DND-41 (cell line): ENCODE data around the gene PUSL1.

Experiments used
- ATAC-seq: fragments of 200-7000 bp; cut with Tn5 transposase; 3 replicates; pipeline ENCODE4 v1.9.1; 2021; ENCODE audit warnings: low read depth; ENCODE audit not compliant: insufficient read depth
- DNase-seq: peaks from one replicate; pipeline ENCODE4 v3.0.0-alpha.2; 2020
- H2AFZ ChIP-seq: 2 replicates; pipeline ENCODE4 v1.6.0; 2012; ENCODE audit warnings: low read depth, low read length
- H3K27ac ChIP-seq: 2 replicates; pipeline ENCODE4 v1.5.1; 2012; ENCODE audit warnings: low read length, inconsistent platforms
- H3K27me3 ChIP-seq: fragments of 200-600 bp; sonication (generic); 2 replicates; pipeline ENCODE4 v1.6.0; 2012; ENCODE audit warnings: low read length, mild to moderate bottlenecking, inconsistent platforms; ENCODE audit not compliant: insufficient read depth, poor library complexity
- H3K36me3 ChIP-seq: 2 replicates; pipeline ENCODE4 v1.5.1; 2012; ENCODE audit warnings: low read length, inconsistent platforms; ENCODE audit not compliant: insufficient read depth
- H3K4me1 ChIP-seq: 2 replicates; pipeline ENCODE4 v1.5.1; 2012; ENCODE audit warnings: mild to moderate bottlenecking, low read length; ENCODE audit not compliant: insufficient read depth
- H3K4me2 ChIP-seq: 2 replicates; pipeline ENCODE4 v1.6.0; 2012; ENCODE audit warnings: mild to moderate bottlenecking, moderate library complexity, low read length, inconsistent platforms; ENCODE audit not compliant: insufficient read depth
- H3K4me3 ChIP-seq, 2 experiments: fragments of 200-600 bp in 1 of 2; shearing (Covaris generic) in 1 of 2; 2 replicates each; pipeline ENCODE4 v1.5.1; 2012 to 2016; ENCODE audit warnings: inconsistent platforms in 2 of 2, low read length in 2 of 2, mild to moderate bottlenecking in 2 of 2, low read depth in 1 of 2, moderate library complexity in 1 of 2
- H3K79me2 ChIP-seq: 2 replicates; pipeline ENCODE4 v1.6.0; 2012; ENCODE audit warnings: low read length, inconsistent platforms; ENCODE audit not compliant: insufficient read depth
- H3K9ac ChIP-seq: 2 replicates; pipeline ENCODE4 v1.6.0; 2012; ENCODE audit warnings: low read depth, mild to moderate bottlenecking, inconsistent platforms, low read length, moderate library complexity
- H3K9me3 ChIP-seq: 2 replicates; pipeline ENCODE4 v1.5.1; 2012; ENCODE audit warnings: low read length, moderate library complexity, mild to moderate bottlenecking, inconsistent platforms; ENCODE audit not compliant: insufficient read depth, severe bottlenecking
- H4K20me1 ChIP-seq: 2 replicates; pipeline ENCODE4 v1.6.0; 2012; ENCODE audit warnings: low read length; ENCODE audit not compliant: insufficient read depth
- EZH2 ChIP-seq: IDR thresholded peaks from 3 replicates; pipeline ENCODE4 v1.6.1; 2012; ENCODE audit warnings: borderline replicate concordance, low read depth, mild to moderate bottlenecking, moderate library complexity, low read length, inconsistent platforms; ENCODE audit not compliant: severe bottlenecking
- TF ChIP-seq, protein P1 (sequence below): IDR thresholded peaks from 2 replicates; pipeline ENCODE4 v1.5.1; 2012; ENCODE audit warnings: borderline replicate concordance, low read length, moderate library complexity, mild to moderate bottlenecking; ENCODE audit not compliant: poor library complexity, severe bottlenecking; ENCODE audit errors: extremely low read depth

PUSL1 gene

GRCh38 chr1:1286313-1287261, 21.8 kb upstream of the PUSL1 start:
- no peak for TF ChIP-seq EZH2
- TF ChIP-seq, protein P1, sequence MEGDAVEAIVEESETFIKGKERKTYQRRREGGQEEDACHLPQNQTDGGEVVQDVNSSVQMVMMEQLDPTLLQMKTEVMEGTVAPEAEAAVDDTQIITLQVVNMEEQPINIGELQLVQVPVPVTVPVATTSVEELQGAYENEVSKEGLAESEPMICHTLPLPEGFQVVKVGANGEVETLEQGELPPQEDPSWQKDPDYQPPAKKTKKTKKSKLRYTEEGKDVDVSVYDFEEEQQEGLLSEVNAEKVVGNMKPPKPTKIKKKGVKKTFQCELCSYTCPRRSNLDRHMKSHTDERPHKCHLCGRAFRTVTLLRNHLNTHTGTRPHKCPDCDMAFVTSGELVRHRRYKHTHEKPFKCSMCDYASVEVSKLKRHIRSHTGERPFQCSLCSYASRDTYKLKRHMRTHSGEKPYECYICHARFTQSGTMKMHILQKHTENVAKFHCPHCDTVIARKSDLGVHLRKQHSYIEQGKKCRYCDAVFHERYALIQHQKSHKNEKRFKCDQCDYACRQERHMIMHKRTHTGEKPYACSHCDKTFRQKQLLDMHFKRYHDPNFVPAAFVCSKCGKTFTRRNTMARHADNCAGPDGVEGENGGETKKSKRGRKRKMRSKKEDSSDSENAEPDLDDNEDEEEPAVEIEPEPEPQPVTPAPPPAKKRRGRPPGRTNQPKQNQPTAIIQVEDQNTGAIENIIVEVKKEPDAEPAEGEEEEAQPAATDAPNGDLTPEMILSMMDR: no peak
- Histone ChIP-seq H3K4me2 (no peak overlapping the region), H3K27me3 (no peaks in the 10 kb centered on the region), H4K20me1 (no peaks in the 10 kb centered on the region), H3K9ac (no peak overlapping the region), H3K4me1 (no peaks in the 10 kb centered on the region), H3K27ac (no peak overlapping the region), H3K36me3 (no peaks in the 10 kb centered on the region), H2AFZ (no peak overlapping the region), H3K4me3 (no peak overlapping the region), H3K79me2 (no peaks in the 10 kb centered on the region), H3K9me3 (no peaks in the 10 kb centered on the region)
- ATAC-seq (no peak), DNase-seq (no peak)

GRCh38 chr1:1287288-1288110, 20.9 kb upstream of the PUSL1 start:
- H4K20me1 ChIP-seq: no peaks in the 10 kb centered on the region
- DNase-seq (no peak), ATAC-seq (no peak)
- no peak overlapping the region for H3K27ac ChIP-seq
- H3K36me3 ChIP-seq: no peaks in the 10 kb centered on the region
- no peaks in the 10 kb centered on the region for H3K4me1 ChIP-seq
- H2AFZ ChIP-seq: no peak overlapping the region
- H3K4me2 ChIP-seq: no peak overlapping the region
- H3K4me3 ChIP-seq: no peak overlapping the region
- TF ChIP-seq, protein P1: no peak
- no peaks in the 10 kb centered on the region for H3K79me2 ChIP-seq
- H3K9ac ChIP-seq: no peak overlapping the region
- no peaks in the 10 kb centered on the region for H3K9me3 ChIP-seq
- no peaks in the 10 kb centered on the region for H3K27me3 ChIP-seq

- peak; percentile 45 for DNase-seq
These were observed 18.1 kb upstream of the PUSL1 start for GRCh38 chr1:1290238-1290731.

More at GRCh38 chr1:1290238-1290731, 18.1 kb upstream of the PUSL1 start:
- Histone ChIP-seq H3K4me2 (no peak overlapping the region), H3K27ac (no peak overlapping the region), H4K20me1 (peaks cover 4% of the 10 kb centered on the region; the same call in 1 of the 2 replicates), H3K4me1 (no peaks in the 10 kb centered on the region), H3K27me3 (no peaks in the 10 kb centered on the region), H3K4me3 (no peak overlapping the region), H2AFZ (no peak overlapping the region), H3K36me3 (peaks cover 3% of the 10 kb centered on the region; the same call in 1 of the 2 replicates), H3K9ac (no peak overlapping the region), H3K79me2 (no peaks in the 10 kb centered on the region), H3K9me3 (no peaks in the 10 kb centered on the region)
- TF ChIP-seq, protein P1: peak; percentile 61
- no peak for TF ChIP-seq EZH2
- ATAC-seq: peak; percentile 45; the same call in 2 of the 3 replicates
